SJCRH30 (cell line): ENCODE results near the gene GM2A. TPM values are rescaled to one million over a fixed set of nuclear protein-coding genes. Genes with fewer than 3 reads are reported as not detected.
"Not testable (repeated sequence)": the region's sequence is repeated elsewhere in the genome, so short reads cannot be mapped to it uniquely, and the experiment has no call there.

Experiments used
- DNase-seq, 2 experiments: peaks; one replicate each; pipeline ENCODE4 v3.0.0-alpha.2; 2015 to 2020
- H3K27ac ChIP-seq: fragments of 250-450 bp; sonication (Bioruptor Pico); 2 replicates; pipeline ENCODE4 v1.5.1; 2020; ENCODE audit warnings: mild to moderate bottlenecking, moderate library complexity
- H3K27me3 ChIP-seq: fragments of 250-450 bp; sonication (Bioruptor Pico); 2 replicates; pipeline ENCODE4 v1.5.1; 2020; ENCODE audit warnings: mild to moderate bottlenecking, moderate library complexity
- H3K36me3 ChIP-seq: fragments of 250-450 bp; sonication (Bioruptor Pico); 2 replicates; pipeline ENCODE4 v1.5.1; 2020; ENCODE audit warnings: mild to moderate bottlenecking, moderate library complexity
- H3K4me1 ChIP-seq: fragments of 250-450 bp; sonication (Bioruptor Pico); 2 replicates; pipeline ENCODE4 v1.5.1; 2020; ENCODE audit warnings: mild to moderate bottlenecking, moderate library complexity
- H3K4me3 ChIP-seq: fragments of 250-450 bp; sonication (Bioruptor Pico); 2 replicates; pipeline ENCODE4 v1.5.1; 2020; ENCODE audit warnings: mild to moderate bottlenecking, moderate library complexity
- H3K9me3 ChIP-seq: fragments of 250-450 bp; sonication (Bioruptor Pico); replicated peaks from 2 replicates; pipeline ENCODE4 v1.5.1; 2020; ENCODE audit warnings: mild to moderate bottlenecking, moderate library complexity
- total RNA-seq: library from RNA; depleted of rRNA; stranded (reverse); fragments of >200 nt; shearing (Covaris generic); gene quantifications from 2 replicates; pipeline ENCODE4 v1.2.3, GENCODE V29; 2014

The GM2A gene
- total RNA-seq, 1 experiment from 2014 or later, result 1.7 TPM

- Histone ChIP-seq H3K4me3 (no peak overlapping the region), H3K36me3 (no peaks in the 10 kb centered on the region), H3K27me3 (peaks cover 4% of the 10 kb centered on the region), H3K27ac (no peak overlapping the region), H3K4me1 (no peaks in the 10 kb centered on the region), H3K9me3 (no peaks in the 10 kb centered on the region)
- no peak for DNase-seq
Measured at GRCh38 chr5:151222790-151223446, 30.1 kb upstream of the GM2A start.

- Histone ChIP-seq H3K4me3 (peak within 1 kb of the TSS; percentile 57), H3K9me3 (no peaks in the 10 kb centered on the region), H3K36me3 (no peaks in the 10 kb centered on the region), H3K4me1 (no peaks in the 10 kb centered on the region), H3K27ac (no peak within 1 kb of the TSS), H3K27me3 (peaks cover 2% of the 10 kb centered on the region)
- peak; percentile 55 to 70 for DNase-seq
Measured at GRCh38 chr5:151223447-151224264, 29.3 kb upstream of the GM2A start, which contains the start of gene CCDC69. Gene CCDC69, minus strand, starts transcription at chr5:151224092. Its CDS starts 122 bp downstream, at chr5:151223970.

- Histone ChIP-seq H3K4me3 (peak overlapping the region; percentile 57), H3K27me3 (peaks cover 2% of the 10 kb centered on the region), H3K36me3 (no peaks in the 10 kb centered on the region), H3K9me3 (no peaks in the 10 kb centered on the region), H3K4me1 (no peaks in the 10 kb centered on the region), H3K27ac (no peak overlapping the region)
- no peak for DNase-seq
Measured at GRCh38 chr5:151224372-151224771, 28.6 kb upstream of the GM2A start.

- H3K4me3 ChIP-seq, result no peak overlapping the region
- H3K36me3 ChIP-seq, result no peaks in the 10 kb centered on the region
- no peaks in the 10 kb centered on the region for H3K9me3 ChIP-seq
- H3K27me3 ChIP-seq, result peaks cover 2% of the 10 kb centered on the region
- H3K27ac ChIP-seq, result no peak overlapping the region
- DNase-seq, result no peak
- H3K4me1 ChIP-seq, result no peaks in the 10 kb centered on the region
Measured at GRCh38 chr5:151225071-151225470, 27.9 kb upstream of the GM2A start.

GRCh38 chr5:151225475-151225874 lies 27.5 kb upstream of the GM2A start:
- no peaks in the 10 kb centered on the region for H3K9me3 ChIP-seq
- H3K27me3 ChIP-seq, result no peaks in the 10 kb centered on the region; the same call in none of the 2 replicates
- no peak for DNase-seq
- H3K27ac ChIP-seq, result no peak overlapping the region
- no peaks in the 10 kb centered on the region for H3K36me3 ChIP-seq
- H3K4me1 ChIP-seq, result no peaks in the 10 kb centered on the region
- H3K4me3 ChIP-seq, result no peak overlapping the region

GRCh38 chr5:151227918-151228447 lies 25.0 kb upstream of the GM2A start:
- H3K4me3 ChIP-seq, result no peak overlapping the region
- DNase-seq, result no peak
- H3K36me3 ChIP-seq, result no peaks in the 10 kb centered on the region
- no peaks in the 10 kb centered on the region; the same call in 1 of the 2 replicates for H3K27me3 ChIP-seq
- H3K9me3 ChIP-seq, result no peaks in the 10 kb centered on the region
- no peaks in the 10 kb centered on the region for H3K4me1 ChIP-seq
- H3K27ac ChIP-seq, result no peak overlapping the region

- H3K4me1 ChIP-seq, result no peaks in the 10 kb centered on the region
- no peaks in the 10 kb centered on the region for H3K36me3 ChIP-seq
- H3K27ac ChIP-seq, result no peak overlapping the region
- DNase-seq, result no peak
- H3K4me3 ChIP-seq, result no peak overlapping the region
- no peaks in the 10 kb centered on the region for H3K27me3 ChIP-seq
- no peaks in the 10 kb centered on the region for H3K9me3 ChIP-seq
Measured at GRCh38 chr5:151228986-151229385, 24.0 kb upstream of the GM2A start.

GRCh38 chr5:151230048-151230680 lies 22.8 kb upstream of the GM2A start:
- Histone ChIP-seq H3K27me3 (no peaks in the 10 kb centered on the region), H3K36me3 (no peaks in the 10 kb centered on the region), H3K4me1 (no peaks in the 10 kb centered on the region), H3K27ac (no peak overlapping the region), H3K9me3 (no peaks in the 10 kb centered on the region), H3K4me3 (no peak overlapping the region)
- no peak for DNase-seq

GRCh38 chr5:151231359-151231758 lies 21.6 kb upstream of the GM2A start:
- Histone ChIP-seq H3K4me3 (no peak overlapping the region), H3K27ac (no peak overlapping the region), H3K36me3 (no peaks in the 10 kb centered on the region), H3K27me3 (no peaks in the 10 kb centered on the region), H3K4me1 (no peaks in the 10 kb centered on the region), H3K9me3 (no peaks in the 10 kb centered on the region)
- no peak for DNase-seq

GRCh38 chr5:151233616-151234085 lies 19.3 kb upstream of the GM2A start:
- Histone ChIP-seq H3K4me1 (no peaks in the 10 kb centered on the region), H3K4me3 (no peak overlapping the region), H3K27me3 (peaks cover 8% of the 10 kb centered on the region), H3K36me3 (no peaks in the 10 kb centered on the region), H3K27ac (no peak overlapping the region), H3K9me3 (no peaks in the 10 kb centered on the region)
- DNase-seq, result no peak

- H3K27ac ChIP-seq, result no peak overlapping the region
- peaks cover 8% of the 10 kb centered on the region for H3K27me3 ChIP-seq
- no peak overlapping the region for H3K4me3 ChIP-seq
- DNase-seq, result no peak
- H3K4me1 ChIP-seq, result no peaks in the 10 kb centered on the region
- no peaks in the 10 kb centered on the region for H3K36me3 ChIP-seq
- no peaks in the 10 kb centered on the region for H3K9me3 ChIP-seq
Measured at GRCh38 chr5:151234476-151235238, 18.3 kb upstream of the GM2A start.

- not testable (repeated sequence) for H3K4me1 ChIP-seq, H3K36me3 ChIP-seq, H3K4me3 ChIP-seq, H3K9me3 ChIP-seq, H3K27me3 ChIP-seq, DNase-seq, H3K27ac ChIP-seq
Measured at GRCh38 chr5:151235239-151235571, 17.8 kb upstream of the GM2A start.

- no peak for DNase-seq
- Histone ChIP-seq H3K4me1 (no peaks in the 10 kb centered on the region), H3K4me3 (no peak overlapping the region), H3K27ac (no peak overlapping the region), H3K27me3 (peaks cover 11% of the 10 kb centered on the region), H3K9me3 (no peaks in the 10 kb centered on the region), H3K36me3 (no peaks in the 10 kb centered on the region)
Measured at GRCh38 chr5:151236888-151237287, 16.1 kb upstream of the GM2A start.

- Histone ChIP-seq H3K36me3 (no peaks in the 10 kb centered on the region), H3K9me3 (no peaks in the 10 kb centered on the region), H3K27me3 (peaks cover 11% of the 10 kb centered on the region), H3K4me1 (no peaks in the 10 kb centered on the region), H3K4me3 (no peak overlapping the region), H3K27ac (no peak overlapping the region)
- no peak for DNase-seq
Measured at GRCh38 chr5:151237685-151238084, 15.3 kb upstream of the GM2A start.
